ES-I3 (cell line): ENCODE measurements around the gene C16orf95.
A peak's percentile ranks its signal among the peaks of the same experiment; 100 is the strongest.

Experiments used
- H3K36me3 ChIP-seq: 2 replicates; pipeline ENCODE4 v1.6.1; 2013; ENCODE audit warnings: mild to moderate bottlenecking, low read length, control low read depth, moderate library complexity; ENCODE audit not compliant: insufficient read depth
- H3K4me1 ChIP-seq: 2 replicates; pipeline ENCODE4 v1.6.1; 2013; ENCODE audit warnings: mild to moderate bottlenecking, control low read depth, low read length; ENCODE audit not compliant: insufficient read depth
- H3K9ac ChIP-seq: 2 replicates; pipeline ENCODE4 v1.6.1; 2013; ENCODE audit warnings: low read depth, mild to moderate bottlenecking, low read length, moderate library complexity
- H3K9me3 ChIP-seq: 2 replicates; pipeline ENCODE4 v1.6.1; 2013; ENCODE audit warnings: mild to moderate bottlenecking, low read length, moderate library complexity; ENCODE audit not compliant: control insufficient read depth, insufficient read depth

C16orf95 gene

DNA sequence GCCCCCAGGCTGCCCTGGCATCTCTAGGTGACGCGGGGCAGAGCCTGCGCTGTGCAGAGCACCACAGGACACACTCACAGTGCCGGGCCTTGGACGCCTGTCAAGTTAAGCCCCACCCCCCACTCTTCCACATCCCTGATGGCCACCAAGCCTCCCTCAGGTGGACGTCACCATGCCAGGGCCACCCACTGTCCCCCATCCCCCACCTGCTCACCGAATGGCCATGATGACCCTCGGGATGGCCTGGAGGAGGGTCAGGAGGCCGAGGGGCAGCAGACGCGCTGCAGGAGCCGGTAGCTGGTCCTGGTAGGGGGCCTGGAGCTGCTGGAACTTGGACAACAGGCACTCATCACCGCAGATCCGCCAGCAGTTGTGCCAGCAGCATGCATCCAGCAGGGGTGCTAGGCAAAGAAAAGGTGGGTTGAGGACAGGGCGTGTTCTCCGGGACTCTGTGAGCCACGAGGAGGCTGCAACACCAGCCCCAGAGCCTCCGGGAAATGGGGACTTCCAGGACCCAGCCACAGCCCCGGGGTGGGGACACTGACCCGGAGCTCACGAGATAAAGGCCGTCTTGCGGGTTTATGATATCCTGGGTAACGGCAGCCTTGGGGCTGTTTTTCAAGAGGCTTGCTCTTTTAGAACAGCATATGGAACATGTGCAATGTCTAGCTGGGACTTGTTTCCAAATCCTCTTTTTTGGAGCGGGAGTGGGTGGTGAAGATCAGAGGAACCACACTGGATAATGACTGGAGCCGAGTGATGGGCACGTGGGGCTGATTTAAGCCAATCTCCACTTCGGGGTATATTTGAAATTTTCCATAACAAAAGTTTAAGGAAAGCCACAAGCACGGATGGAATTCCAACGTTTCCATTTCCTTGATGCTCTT is 11.4 kb downstream of the C16orf95 start:
- Histone ChIP-seq H3K36me3 (peaks cover 3% of the 10 kb centered on the region; the same call in 1 of the 2 replicates), H3K9me3 (peaks cover 5% of the 10 kb centered on the region), H3K4me1 (peaks cover 14% of the 10 kb centered on the region; the same call in 1 of the 2 replicates), H3K9ac (peak overlapping the region; percentile 34; the same call in 1 of the 2 replicates)

GRCh38 chr16:87304951-87305350 is 12.2 kb downstream of the C16orf95 start:
- H3K9ac ChIP-seq, result no peak overlapping the region
- peaks cover 3% of the 10 kb centered on the region; the same call in 1 of the 2 replicates for H3K36me3 ChIP-seq
- peaks cover 14% of the 10 kb centered on the region; the same call in 1 of the 2 replicates for H3K4me1 ChIP-seq
- H3K9me3 ChIP-seq, result peaks cover 5% of the 10 kb centered on the region

GRCh38 chr16:87303962-87304521 is 13.2 kb downstream of the C16orf95 start:
- Histone ChIP-seq H3K36me3 (peaks cover 3% of the 10 kb centered on the region; the same call in 1 of the 2 replicates), H3K4me1 (peaks cover 14% of the 10 kb centered on the region; the same call in 1 of the 2 replicates), H3K9me3 (peaks cover 5% of the 10 kb centered on the region), H3K9ac (no peak overlapping the region)

GRCh38 chr16:87303431-87303930 is 13.7 kb downstream of the C16orf95 start:
- no peak overlapping the region for H3K9ac ChIP-seq
- peaks cover under 1% of the 10 kb centered on the region for H3K9me3 ChIP-seq
- H3K4me1 ChIP-seq, result peaks cover 14% of the 10 kb centered on the region; the same call in 1 of the 2 replicates
- 0 out of 2 replicates have a peak, but pooled peaks cover 3% of the 10 kb centered on the region for H3K36me3 ChIP-seq

DNA sequence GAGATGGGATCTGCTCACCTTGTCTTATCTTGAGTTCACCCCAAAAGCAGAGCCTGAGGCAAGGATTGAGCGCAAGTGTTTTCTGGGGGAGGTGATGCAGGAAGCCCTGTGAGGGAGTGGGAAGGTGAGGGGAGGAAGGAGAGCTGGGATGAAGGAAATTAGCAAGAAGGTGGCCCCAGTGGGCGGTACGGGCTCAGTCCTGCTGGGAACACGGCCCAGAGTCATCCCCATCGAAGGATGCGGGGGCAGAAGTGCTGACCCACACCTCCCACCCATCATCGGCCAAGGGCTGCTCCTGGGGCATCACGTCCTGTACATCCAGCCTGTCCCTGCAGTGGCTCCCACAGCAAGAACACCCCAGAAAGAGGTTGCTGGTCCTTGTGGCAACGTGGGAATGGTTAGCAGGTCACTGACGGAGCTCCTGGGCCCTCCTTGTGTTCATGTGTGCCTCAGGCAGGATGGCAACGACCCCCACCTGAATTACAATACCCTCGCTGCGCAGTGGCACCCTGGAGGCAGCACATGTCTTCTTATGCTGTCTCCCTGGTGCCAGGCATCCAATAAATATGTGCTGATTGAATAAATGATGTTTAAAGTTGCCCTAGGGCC is 18.2 kb downstream of the C16orf95 start:
- H3K4me1 ChIP-seq, result peaks cover 8% of the 10 kb centered on the region; the same call in 1 of the 2 replicates
- no peak overlapping the region for H3K9ac ChIP-seq
- no peaks in the 10 kb centered on the region for H3K9me3 ChIP-seq
- H3K36me3 ChIP-seq, result 0 out of 2 replicates have a peak, but pooled peaks cover 3% of the 10 kb centered on the region

DNA sequence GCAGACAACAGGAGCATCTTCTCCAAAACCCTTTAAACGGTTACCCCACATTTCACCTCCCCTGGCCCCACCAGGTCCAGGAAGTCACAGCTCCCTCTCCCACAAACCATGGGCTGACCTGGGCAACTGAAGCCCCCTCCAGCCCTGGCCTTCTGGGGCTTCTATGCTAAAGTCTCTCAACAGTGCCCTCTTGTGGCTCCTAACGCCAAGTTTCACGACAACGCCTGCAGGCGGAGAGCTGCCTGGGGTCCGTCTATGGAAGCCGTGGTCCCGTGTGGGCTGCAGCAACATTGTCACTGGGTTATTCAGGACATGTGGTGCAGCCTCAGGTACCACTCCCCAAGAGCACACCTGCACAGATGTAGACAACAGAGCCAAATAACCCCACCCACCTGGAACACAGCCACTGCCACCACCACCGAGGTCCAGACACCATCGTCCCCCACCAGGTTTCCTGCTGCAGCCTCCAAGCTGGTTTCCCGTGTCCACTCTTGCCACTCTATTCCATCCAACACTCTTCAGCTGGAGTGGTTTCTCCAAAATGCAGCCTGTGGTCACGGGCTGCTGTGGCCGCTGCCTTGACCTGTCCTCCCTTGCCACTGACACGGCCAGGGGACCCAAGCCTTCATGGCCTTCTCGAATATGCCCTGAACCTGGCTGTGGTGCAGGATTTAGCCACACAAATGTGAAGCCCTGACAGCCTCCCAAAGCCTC is 19.1 kb downstream of the C16orf95 start:
- Histone ChIP-seq H3K9ac (no peak overlapping the region), H3K36me3 (0 out of 2 replicates have a peak, but pooled peaks cover 3% of the 10 kb centered on the region), H3K4me1 (peaks cover 8% of the 10 kb centered on the region; the same call in 1 of the 2 replicates), H3K9me3 (no peaks in the 10 kb centered on the region)

- Histone ChIP-seq H3K4me1 (peaks cover 8% of the 10 kb centered on the region; the same call in 1 of the 2 replicates), H3K36me3 (no peaks in the 10 kb centered on the region), H3K9ac (no peak overlapping the region), H3K9me3 (no peaks in the 10 kb centered on the region)
Observed at GRCh38 chr16:87297407-87297806, 19.8 kb downstream of the C16orf95 start.

- H3K9ac ChIP-seq, result no peak overlapping the region
- H3K4me1 ChIP-seq, result peaks cover 8% of the 10 kb centered on the region; the same call in 1 of the 2 replicates
- no peaks in the 10 kb centered on the region for H3K36me3 ChIP-seq
- H3K9me3 ChIP-seq, result no peaks in the 10 kb centered on the region
Observed at GRCh38 chr16:87295661-87296531, 21.3 kb downstream of the C16orf95 start.

GRCh38 chr16:87295259-87295658 is 21.9 kb downstream of the C16orf95 start:
- Histone ChIP-seq H3K9me3 (no peaks in the 10 kb centered on the region), H3K9ac (no peak overlapping the region), H3K36me3 (no peaks in the 10 kb centered on the region), H3K4me1 (peaks cover 8% of the 10 kb centered on the region; the same call in 1 of the 2 replicates)

GRCh38 chr16:87293990-87294389 is 23.2 kb downstream of the C16orf95 start:
- no peaks in the 10 kb centered on the region for H3K36me3 ChIP-seq
- H3K9ac ChIP-seq, result no peak overlapping the region
- H3K9me3 ChIP-seq, result no peaks in the 10 kb centered on the region
- peaks cover 8% of the 10 kb centered on the region; the same call in 1 of the 2 replicates for H3K4me1 ChIP-seq

DNA sequence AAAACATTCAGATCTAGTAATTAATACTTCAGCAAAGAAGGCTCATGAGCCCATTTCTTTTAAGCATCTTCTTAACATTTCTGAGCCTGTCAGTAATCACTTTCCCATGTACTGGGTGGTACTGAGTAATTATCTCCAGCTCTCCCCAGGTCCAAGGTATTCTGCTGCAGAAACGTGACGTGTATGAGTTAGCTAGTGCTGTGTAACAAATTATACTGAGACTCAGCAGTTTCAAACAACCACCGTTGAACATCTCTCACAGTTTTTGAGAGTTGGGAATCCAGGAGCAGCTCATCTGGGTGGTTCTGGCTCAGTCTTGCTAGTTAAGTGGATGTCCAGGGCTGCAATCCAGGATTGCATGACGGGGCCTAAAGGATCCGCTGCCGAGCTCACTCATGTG is 25.2 kb downstream of the C16orf95 start:
- Histone ChIP-seq H3K36me3 (no peaks in the 10 kb centered on the region), H3K9me3 (no peaks in the 10 kb centered on the region), H3K4me1 (peaks cover 4% of the 10 kb centered on the region; the same call in 1 of the 2 replicates), H3K9ac (no peak overlapping the region)

DNA sequence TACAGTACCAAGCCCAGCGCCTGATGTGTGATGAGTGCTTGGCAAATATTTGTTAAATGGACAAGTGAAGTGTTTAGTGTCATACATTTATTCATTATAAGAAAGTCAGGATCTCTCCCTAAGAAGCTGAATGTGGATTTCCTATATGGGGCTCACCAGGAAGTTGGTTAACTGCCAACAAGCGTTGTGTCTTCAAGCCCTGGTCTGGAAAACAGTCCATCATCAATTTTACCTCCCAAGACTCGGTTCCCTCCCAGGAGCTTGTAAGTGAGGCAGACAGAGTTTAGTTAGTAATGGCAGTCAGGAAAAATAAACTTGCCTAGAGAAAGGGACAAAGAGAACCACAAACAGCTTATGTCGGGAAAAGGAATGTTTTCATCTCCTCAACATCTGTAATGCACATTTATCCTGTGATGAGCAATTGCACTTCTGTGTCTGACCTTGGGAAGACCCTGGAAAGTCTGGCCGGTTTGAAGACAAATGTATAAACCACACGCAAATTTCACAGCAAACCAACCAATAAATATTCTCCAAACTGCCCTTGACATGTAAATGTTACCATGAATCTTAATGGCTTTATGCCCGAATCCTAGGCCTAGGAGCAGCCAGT is 28.3 kb downstream of the C16orf95 start:
- Histone ChIP-seq H3K36me3 (no peaks in the 10 kb centered on the region), H3K9me3 (no peaks in the 10 kb centered on the region), H3K9ac (no peak overlapping the region), H3K4me1 (no peaks in the 10 kb centered on the region)
